CD14-positive monocyte (primary cell): ENCODE results near the gene MDM4. TPM values are rescaled to one million over a fixed set of nuclear protein-coding genes. Genes with fewer than 3 reads are reported as not detected.

Experiments used
- DNase-seq, 3 donors: peaks; one replicate each; pipeline ENCODE4 v3.0.0-alpha.2; 2011 to 2022
- H2AFZ ChIP-seq: 2 replicates; pipeline ENCODE4 v1.6.0; 2012; ENCODE audit warnings: mild to moderate bottlenecking, low read depth, low read length, inconsistent platforms; ENCODE audit not compliant: insufficient read depth, poor library complexity, severe bottlenecking
- H3K27ac ChIP-seq, 2 donors: 1 replicate in 1 of 2; 2 replicates in 1 of 2; pipeline ENCODE4 v1.5.1; 2012 to 2013; ENCODE audit warnings: low read length in 2 of 2, control low read depth in 1 of 2, inconsistent platforms in 1 of 2, low read depth in 1 of 2, mild to moderate bottlenecking in 1 of 2
- H3K27me3 ChIP-seq, 2 donors: one replicate each; pipeline versions ENCODE4 v1.6.0 to v1.6.1; 2011 to 2013; ENCODE audit warnings: low read length in 2 of 2; ENCODE audit not compliant: control insufficient read depth in 2 of 2, insufficient read depth in 2 of 2
- H3K36me3 ChIP-seq, 2 donors: replicated peaks in 1 of 2; 1 replicate in 1 of 2; 2 replicates in 1 of 2; pipeline versions ENCODE4 v1.5.1 to v1.6.1; 2012 to 2013; ENCODE audit warnings: low read length in 2 of 2, control low read depth in 1 of 2, inconsistent platforms in 1 of 2, mild to moderate bottlenecking in 1 of 2; ENCODE audit not compliant: insufficient read depth in 2 of 2, control insufficient read depth in 1 of 2
- H3K4me1 ChIP-seq, 2 donors: 1 replicate in 1 of 2; 2 replicates in 1 of 2; pipeline versions ENCODE4 v1.5.1 to v1.6.1; 2012 to 2013; ENCODE audit warnings: low read length in 2 of 2, control low read depth in 1 of 2, inconsistent platforms in 1 of 2, mild to moderate bottlenecking in 1 of 2, moderate library complexity in 1 of 2; ENCODE audit not compliant: insufficient read depth in 2 of 2, control insufficient read depth in 1 of 2
- H3K4me2 ChIP-seq: replicated peaks from 2 replicates; pipeline ENCODE3; 2012; ENCODE audit warnings: low read length, moderate library complexity, mild to moderate bottlenecking; ENCODE audit not compliant: poor library complexity, severe bottlenecking; ENCODE audit errors: extremely low read depth
- H3K4me3 ChIP-seq, 3 experiments: fragments of 200-600 bp in 1 of 3; sonication (generic) in 1 of 3; replicated peaks in 1 of 3; 1 replicate in 2 of 3; 2 replicates in 1 of 3; pipeline ENCODE4 v1.5.1; 2011 to 2013; ENCODE audit warnings: low read length in 3 of 3, mild to moderate bottlenecking in 3 of 3, control low read depth in 2 of 3, low read depth in 2 of 3, inconsistent platforms in 1 of 3, moderate library complexity in 1 of 3
- H3K79me2 ChIP-seq: 2 replicates; pipeline ENCODE4 v1.6.0; 2012; ENCODE audit warnings: mild to moderate bottlenecking, control low read depth, inconsistent platforms, low read length, moderate library complexity; ENCODE audit not compliant: insufficient read depth
- H3K9ac ChIP-seq: 2 replicates; pipeline ENCODE4 v1.6.0; 2017; ENCODE audit warnings: low read length, mild to moderate bottlenecking; ENCODE audit not compliant: insufficient read depth, poor library complexity, severe bottlenecking
- H3K9me3 ChIP-seq, 2 donors: replicated peaks in 1 of 2; 1 replicate in 1 of 2; 2 replicates in 1 of 2; pipeline versions ENCODE4 v1.5.1 to v1.6.1; 2012 to 2013; ENCODE audit warnings: low read length in 2 of 2, control low read depth in 1 of 2; ENCODE audit not compliant: control insufficient read depth in 1 of 2, insufficient read depth in 1 of 2
- H4K20me1 ChIP-seq: 2 replicates; pipeline ENCODE4 v1.6.0; 2012; ENCODE audit warnings: mild to moderate bottlenecking, low read length, control low read depth, moderate library complexity; ENCODE audit not compliant: insufficient read depth
- H3K27ac Mint-ChIP-seq, 7 donors: one replicate each; pipeline ENCODE4 v1.8.0; 2020; ENCODE audit warnings: mild to moderate bottlenecking in 7 of 7, mixed read lengths in 7 of 7, moderate library complexity in 6 of 7, inconsistent platforms in 2 of 7
- H3K27me3 Mint-ChIP-seq, 3 donors: one replicate each; pipeline ENCODE4 v1.8.0; 2021 to 2022; ENCODE audit warnings: low read depth in 3 of 3, mild to moderate bottlenecking in 3 of 3, mixed read lengths in 3 of 3, moderate library complexity in 3 of 3, inconsistent platforms in 1 of 3
- H3K36me3 Mint-ChIP-seq, 2 donors: one replicate each; pipeline ENCODE4 v1.8.0; 2020; ENCODE audit warnings: mixed read lengths in 2 of 2, inconsistent platforms in 1 of 2, mild to moderate bottlenecking in 1 of 2
- H3K4me1 Mint-ChIP-seq: one replicate; pipeline ENCODE4 v1.8.0; 2020; ENCODE audit warnings: mild to moderate bottlenecking, mixed read lengths
- H3K4me3 Mint-ChIP-seq, 2 donors: one replicate each; pipeline ENCODE4 v1.8.0; 2020; ENCODE audit warnings: mild to moderate bottlenecking in 2 of 2, mixed read lengths in 2 of 2, moderate library complexity in 1 of 2
- H3K9me3 Mint-ChIP-seq, 7 donors: one replicate each; pipeline ENCODE4 v1.8.0; 2020 to 2022; ENCODE audit warnings: mixed read lengths in 7 of 7, mild to moderate bottlenecking in 6 of 7, moderate library complexity in 6 of 7, inconsistent platforms in 2 of 7
- CTCF ChIP-seq: fragments of 200-600 bp; IDR thresholded peaks from one replicate; pipeline ENCODE4 v1.8.0; 2022; ENCODE audit warnings: antibody characterized with exemption, mild to moderate bottlenecking
- WGBS: methylation state at CpG from one replicate; pipeline ENCODE4 v1.1.5; 2013; ENCODE audit warnings: missing lambda C conversion rate; ENCODE audit not compliant: insufficient coverage; 5-methylcytosine and 5-hydroxymethylcytosine counted together
- intact Hi-C, 2 donors: fragments of 100-400 bp; cut with micrococcal nuclease; formaldehyde crosslinking; loops; one replicate each; pipeline versions ENCODE4 v1.15.0 to v1.15.1; 2023
- polyA plus RNA-seq, 3 donors: library from polyadenylated mRNA; depleted of rRNA in 1 of 3; unstranded in 2 of 3; stranded (reverse) in 1 of 3; fragments of 300-500 nt in 2 of 3; fragments of >200 nt in 1 of 3; fragmentation: Illumina TruSeq in 2 of 3; gene quantifications; 1 replicate in 2 of 3; 2 replicates in 1 of 3; pipeline ENCODE4 v1.2.3, GENCODE V29; 2012 to 2021

Gene MDM4
- polyA plus RNA-seq, 3 donors: 7.8 to 37.0 (median 10.2) TPM

- Mint-ChIP-seq H3K27me3 (peaks cover 0 to 2% (median 0%) of the 10 kb centered on the region in 3 donors), H3K4me3 (no peak overlapping the region), H3K9me3 (peaks cover 0 to 4% (median 2%) of the 10 kb centered on the region in 7 donors), H3K27ac (peak overlapping the region in 2 of 7 donors; percentile 30 to 68), H3K36me3 (no peaks in the 10 kb centered on the region), H3K4me1 (peaks cover 50% of the 10 kb centered on the region)
- no peak overlapping the region for H3K4me2 ChIP-seq
- H3K4me1 ChIP-seq: peaks cover 48 to 53% of the 10 kb centered on the region in 2 donors
- intact Hi-C loops: loop anchor here in 1 of 2 donors (5.0 kb wide), 1 partner anchor 97 kb away; the partner anchor contains the start of gene PPP1R15B
- no peak for TF ChIP-seq CTCF
- H3K27me3 ChIP-seq: no peaks in the 10 kb centered on the region
- no peaks in the 10 kb centered on the region for H4K20me1 ChIP-seq
- WGBS: 92% methylated on average over 3 of the region's 9 CpGs
- no peaks in the 10 kb centered on the region for H3K36me3 ChIP-seq
- no peak overlapping the region for H3K4me3 ChIP-seq
- no peak for DNase-seq
- no peak overlapping the region for H3K9ac ChIP-seq
- no peak overlapping the region for H3K27ac ChIP-seq
- no peak overlapping the region for H2AFZ ChIP-seq
- no peaks in the 10 kb centered on the region for H3K9me3 ChIP-seq
- H3K79me2 ChIP-seq: no peaks in the 10 kb centered on the region
These were observed 7.0 kb upstream of the MDM4 start for GRCh38 chr1:204509186-204509635.

- no peaks in the 10 kb centered on the region for H3K27me3 ChIP-seq
- peak overlapping the region in 1 of 2 donors; percentile 97 for H3K27ac ChIP-seq
- no peaks in the 10 kb centered on the region for H3K36me3 ChIP-seq
- no peak for TF ChIP-seq CTCF
- peak in 1 of 3 donors; percentile 26 for DNase-seq
- H3K4me2 ChIP-seq: no peak overlapping the region
- no peak overlapping the region for H2AFZ ChIP-seq
- intact Hi-C loops: no loop called here
- Mint-ChIP-seq H3K27ac (peak overlapping the region in 5 of 7 donors; percentile 50 to 100 (median 89)), H3K4me3 (no peak overlapping the region), H3K4me1 (peaks cover 52% of the 10 kb centered on the region), H3K9me3 (peaks cover 0 to 4% (median 2%) of the 10 kb centered on the region in 7 donors), H3K36me3 (no peaks in the 10 kb centered on the region), H3K27me3 (peaks cover 0 to 2% (median 0%) of the 10 kb centered on the region in 3 donors)
- no peak overlapping the region for H3K4me3 ChIP-seq
- peaks cover 60 to 61% of the 10 kb centered on the region in 2 donors for H3K4me1 ChIP-seq
- no peak overlapping the region for H3K9ac ChIP-seq
- no peaks in the 10 kb centered on the region for H4K20me1 ChIP-seq
- no peaks in the 10 kb centered on the region for H3K9me3 ChIP-seq
- H3K79me2 ChIP-seq: peaks cover 2% of the 10 kb centered on the region
These were observed 4.8 kb upstream of the MDM4 start for GRCh38 chr1:204511366-204511765.
